Psoas muscle (tissue), 8 donors: ENCODE measurements around the gene STX4. TPM values are rescaled to one million over a fixed set of nuclear protein-coding genes. Genes with fewer than 3 reads are reported as not detected.
A peak's percentile ranks its signal among the peaks of the same experiment; 100 is the strongest.

Source experiments
- ATAC-seq, 4 donors: fragments of 200-7000 bp; cut with Tn5 transposase; one replicate each; pipeline ENCODE4 v1.9.1; 2020; ENCODE audit warnings: moderate library complexity in 3 of 4, mild to moderate bottlenecking in 2 of 4
- DNase-seq, 2 donors: peaks; one replicate each; pipeline ENCODE4 v3.0.0-alpha.2; 2020
- H3K27ac ChIP-seq: fragments of 200-600 bp; one replicate; pipeline ENCODE4 v1.8.0; 2022
- H3K27me3 ChIP-seq, 3 donors: fragments of 200-600 bp in 1 of 3; one replicate each; pipeline versions ENCODE4 v1.6.1 to v1.8.0; 2013 to 2022; ENCODE audit warnings: low read length in 2 of 3, mild to moderate bottlenecking in 2 of 3, moderate library complexity in 1 of 3; ENCODE audit not compliant: insufficient read depth in 3 of 3
- H3K36me3 ChIP-seq, 2 donors: fragments of 200-600 bp in 1 of 2; one replicate each; pipeline versions ENCODE4 v1.6.1 to v1.8.0; 2013 to 2022; ENCODE audit warnings: low read depth in 1 of 2, mild to moderate bottlenecking in 1 of 2, moderate library complexity in 1 of 2; ENCODE audit not compliant: insufficient read depth in 1 of 2
- H3K4me1 ChIP-seq: fragments of 200-600 bp; one replicate; pipeline ENCODE4 v1.8.0; 2022
- H3K4me3 ChIP-seq: fragments of 200-600 bp; one replicate; pipeline ENCODE4 v1.8.0; 2022; ENCODE audit warnings: mild to moderate bottlenecking
- H3K9me3 ChIP-seq: fragments of 200-600 bp; one replicate; pipeline ENCODE4 v1.8.0; 2022
- WGBS, 3 donors: extraction: QIAGEN DNeasy Blood & Tissue Kit; methylation state at CpG; one replicate each; pipeline versions ENCODE4 v1.1.6 to v1.1.7; 2013; 5-methylcytosine and 5-hydroxymethylcytosine counted together
- intact Hi-C, 2 donors: fragments of 100-400 bp; cut with DNase I; formaldehyde crosslinking; loops; one replicate each; pipeline versions ENCODE4 v1.11.0 to v1.14.2; 2022
- polyA plus RNA-seq, 3 donors: library from polyadenylated mRNA; stranded (reverse); fragments of 200-250 nt; gene quantifications; one replicate each; pipeline ENCODE4 v1.2.3, GENCODE V29; 2013
- total RNA-seq, 4 donors: library from RNA; stranded (reverse); fragmentation: NEBNext Ultra II Directional in 2 of 4; extraction: Animal tissue kit (Norgen Biotek cat#: 25700) in 2 of 4; gene quantifications; one replicate each; pipeline versions ENCODE4 v1.2.1 to v1.2.4, GENCODE V29; 2021 to 2023
- TF ChIP-seq, protein P1 (sequence below): fragments of 200-600 bp; IDR thresholded peaks from one replicate; pipeline ENCODE4 v1.8.0; 2022; ENCODE audit warnings: antibody characterized with exemption
- donor health status: healthy with polysubstance abuse.
- donor health status: DM: no; HTN: no; CAD: no; lungs with moderate emphysema.
- donor health status: Bipolar disorder and iron deficiency.
- donor health status: healthy.
- donor health status: DM: yes; HTN: yes; CAD: no.
- donor health status: DM: no; HTN: no; CAD: no.
- donor health status: DM: no; HTN: no; CAD: no.
- donor health status: DM: yes; HTN: yes; CAD: no.

Gene STX4
- total and polyA plus RNA-seq, 7 donors: 47.6 to 123 (median 57.8) TPM

DNA sequence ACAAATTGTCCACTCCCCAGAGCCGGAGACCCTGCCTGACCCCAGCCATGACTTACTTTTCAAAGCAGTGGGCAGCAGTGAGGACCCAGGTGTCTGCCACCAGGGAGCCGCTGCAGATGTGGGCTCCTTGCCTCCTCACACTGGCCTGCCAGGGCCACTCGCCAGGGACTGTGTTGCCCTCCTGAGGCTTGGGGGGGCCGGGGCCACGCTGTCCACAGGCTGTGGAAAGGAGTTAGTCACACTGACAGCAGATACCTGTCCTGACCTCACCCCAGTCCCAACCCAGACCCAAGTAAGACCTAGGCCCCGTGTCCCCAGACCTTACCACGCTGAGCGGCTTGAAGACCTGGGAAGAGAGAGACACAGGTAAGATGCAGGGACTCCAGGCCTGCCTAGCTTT is 54.1 kb downstream of the STX4 start:
- TF ChIP-seq, protein P1, sequence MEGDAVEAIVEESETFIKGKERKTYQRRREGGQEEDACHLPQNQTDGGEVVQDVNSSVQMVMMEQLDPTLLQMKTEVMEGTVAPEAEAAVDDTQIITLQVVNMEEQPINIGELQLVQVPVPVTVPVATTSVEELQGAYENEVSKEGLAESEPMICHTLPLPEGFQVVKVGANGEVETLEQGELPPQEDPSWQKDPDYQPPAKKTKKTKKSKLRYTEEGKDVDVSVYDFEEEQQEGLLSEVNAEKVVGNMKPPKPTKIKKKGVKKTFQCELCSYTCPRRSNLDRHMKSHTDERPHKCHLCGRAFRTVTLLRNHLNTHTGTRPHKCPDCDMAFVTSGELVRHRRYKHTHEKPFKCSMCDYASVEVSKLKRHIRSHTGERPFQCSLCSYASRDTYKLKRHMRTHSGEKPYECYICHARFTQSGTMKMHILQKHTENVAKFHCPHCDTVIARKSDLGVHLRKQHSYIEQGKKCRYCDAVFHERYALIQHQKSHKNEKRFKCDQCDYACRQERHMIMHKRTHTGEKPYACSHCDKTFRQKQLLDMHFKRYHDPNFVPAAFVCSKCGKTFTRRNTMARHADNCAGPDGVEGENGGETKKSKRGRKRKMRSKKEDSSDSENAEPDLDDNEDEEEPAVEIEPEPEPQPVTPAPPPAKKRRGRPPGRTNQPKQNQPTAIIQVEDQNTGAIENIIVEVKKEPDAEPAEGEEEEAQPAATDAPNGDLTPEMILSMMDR: no peak
- H3K27ac ChIP-seq: no peak overlapping the region
- H3K9me3 ChIP-seq: no peaks in the 10 kb centered on the region
- peaks cover 0 to 69% of the 10 kb centered on the region in 2 donors for H3K36me3 ChIP-seq
- DNase-seq (peak in 1 of 2 donors; percentile 46), ATAC-seq (no peak)
- intact Hi-C loops: no loop called here
- no peak overlapping the region for H3K4me3 ChIP-seq
- WGBS, 3 donors: 70 to 80% (median 71%) methylated on average over 8 of the region's 8 CpGs
- no peaks in the 10 kb centered on the region for H3K4me1 ChIP-seq
- H3K27me3 ChIP-seq: no peaks in the 10 kb centered on the region

DNA sequence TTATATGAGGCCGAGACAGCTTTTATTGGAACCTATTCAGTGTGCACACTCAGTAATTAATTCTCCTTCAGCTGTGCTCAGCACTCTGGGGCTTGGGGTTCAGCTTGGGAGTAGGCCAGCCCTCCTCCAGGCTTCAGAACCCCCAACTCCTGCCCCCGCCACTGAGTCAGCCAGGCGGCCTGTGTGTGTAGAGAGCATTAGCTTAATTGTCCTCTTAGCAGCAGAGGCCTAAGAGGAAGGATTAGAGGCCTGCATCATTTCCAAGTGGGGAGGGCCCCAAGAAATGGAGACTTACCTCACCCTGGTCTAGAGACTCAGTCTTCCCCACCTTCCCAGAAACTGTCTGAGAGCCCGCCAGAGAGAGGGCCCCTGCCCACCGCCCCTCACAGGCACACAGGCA is 54.6 kb downstream of the STX4 start:
- Histone ChIP-seq H3K4me1 (no peaks in the 10 kb centered on the region), H3K27me3 (no peaks in the 10 kb centered on the region), H3K36me3 (peaks cover 0 to 65% of the 10 kb centered on the region in 2 donors), H3K9me3 (no peaks in the 10 kb centered on the region), H3K4me3 (no peak overlapping the region), H3K27ac (no peak overlapping the region)
- ATAC-seq (no peak), DNase-seq (peak in 1 of 2 donors; percentile 23)
- 85 to 95% (median 87%) methylated on average over 5 of the region's 5 CpGs for WGBS, 3 donors
- intact Hi-C loops: no loop called here
- TF ChIP-seq, protein P1: no peak

- WGBS, 3 donors: 77 to 84% (median 80%) methylated on average over 15 of the region's 15 CpGs
- H3K4me3 ChIP-seq: no peak within 1 kb of the TSS
- intact Hi-C loops: no loop called here
Measured at GRCh38 chr16:31088459-31089183, 55.3 kb downstream of the STX4 start, which contains the start of gene PRSS53. Gene PRSS53, minus strand, starts transcription at chr16:31088943. Its CDS starts 134 bp downstream, at chr16:31088809.

GRCh38 chr16:31089199-31089598 is 55.8 kb downstream of the STX4 start:
- Histone ChIP-seq H3K9me3 (no peaks in the 10 kb centered on the region), H3K36me3 (peaks cover 0 to 53% of the 10 kb centered on the region in 2 donors), H3K4me1 (no peaks in the 10 kb centered on the region), H3K27ac (no peak overlapping the region), H3K27me3 (no peaks in the 10 kb centered on the region), H3K4me3 (no peak overlapping the region)
- ATAC-seq (no peak), DNase-seq (peak in 1 of 2 donors; percentile 36)
- 88 to 95% (median 91%) methylated on average over 8 of the region's 8 CpGs for WGBS, 3 donors
- TF ChIP-seq, protein P1: no peak
- intact Hi-C loops: no loop called here

More at GRCh38 chr16:31088459-31089183, 55.3 kb downstream of the STX4 start, which contains the start of gene PRSS53:
- Histone ChIP-seq H3K9me3 (no peaks in the 10 kb centered on the region), H3K27ac (no peak within 1 kb of the TSS), H3K27me3 (no peaks in the 10 kb centered on the region), H3K36me3 (peaks cover 0 to 59% of the 10 kb centered on the region in 2 donors), H3K4me1 (no peaks in the 10 kb centered on the region)
- DNase-seq (peak in 1 of 2 donors; percentile 55), ATAC-seq (no peak)
- TF ChIP-seq, protein P1: no peak

Other genes with a start within 250 kb of the STX4 start
- 10 to 100 TPM in 3 of 4 donors, 1 to 10 TPM in 1; 5.3 to 15.9 (median 13.1) TPM for gene ZNF629, start 246.4 kb upstream of the STX4 start, total RNA-seq
- 1 to 10 TPM; 1.5 to 7.8 (median 4.4) TPM for gene ZNF629, start 246.4 kb upstream of the STX4 start, polyA plus RNA-seq
- 10 to 100 TPM; 13.9 to 18.1 (median 15.1) TPM for gene BCL7C, start 139.5 kb upstream of the STX4 start, total RNA-seq
- gene BCL7C, start 139.5 kb upstream of the STX4 start, polyA plus RNA-seq: 10 to 100 TPM; 18.9 to 40.9 (median 30.2) TPM
- gene CTF1, start 136.9 kb upstream of the STX4 start, total RNA-seq: 10 to 100 TPM in 1 of 4 donors, 1 to 10 TPM in 3; 8.5 to 16.6 (median 9.4) TPM
- 1 to 10 TPM; 4.9 to 5.5 (median 5.2) TPM for gene CTF1, start 136.9 kb upstream of the STX4 start, polyA plus RNA-seq
- gene FBXL19, start 110.0 kb upstream of the STX4 start, total RNA-seq: 1 to 10 TPM; 3.4 to 4.2 (median 4.1) TPM
- gene FBXL19, start 110.0 kb upstream of the STX4 start, polyA plus RNA-seq: 1 to 10 TPM; 2.8 to 5.4 (median 2.8) TPM
- 1 to 10 TPM; 3.6 to 5.8 (median 5.5) TPM for gene ORAI3, start 84.5 kb upstream of the STX4 start, total RNA-seq
- 1 to 10 TPM; 3.5 to 6.0 (median 4.0) TPM for gene ORAI3, start 84.5 kb upstream of the STX4 start, polyA plus RNA-seq
- gene SETD1A, start 75.8 kb upstream of the STX4 start, total RNA-seq: 10 to 100 TPM; 13.3 to 19.0 (median 16.2) TPM
- gene SETD1A, start 75.8 kb upstream of the STX4 start, polyA plus RNA-seq: 10 to 100 TPM in 1 of 3 donors, 1 to 10 TPM in 2; 7.9 to 15.9 (median 9.4) TPM
- gene HSD3B7, start 48.4 kb upstream of the STX4 start, total RNA-seq: 10 to 100 TPM in 1 of 4 donors, 1 to 10 TPM in 3; 3.2 to 12.8 (median 5.4) TPM
- 1 to 10 TPM; 3.5 to 4.9 (median 4.1) TPM for gene HSD3B7, start 48.4 kb upstream of the STX4 start, polyA plus RNA-seq
- gene STX1B, start 22.9 kb upstream of the STX4 start, total RNA-seq: under 1 TPM in 3 of 4 donors, not detected in 1; 0.11 to 0.64 (median 0.26) TPM
- gene STX1B, start 22.9 kb upstream of the STX4 start, polyA plus RNA-seq: under 1 TPM; 0.04 to 0.14 (median 0.05) TPM
- gene ZNF668, start 40.7 kb downstream of the STX4 start, total RNA-seq: 1 to 10 TPM; 5.3 to 7.5 (median 5.8) TPM
- gene ZNF668, start 40.7 kb downstream of the STX4 start, polyA plus RNA-seq: 10 to 100 TPM in 2 of 3 donors, 1 to 10 TPM in 1; 7.2 to 12.3 (median 10.9) TPM
- gene ZNF646, start 40.9 kb downstream of the STX4 start, total RNA-seq: 10 to 100 TPM in 2 of 4 donors, 1 to 10 TPM in 2; 8.4 to 22.6 (median 12.3) TPM
- gene ZNF646, start 40.9 kb downstream of the STX4 start, polyA plus RNA-seq: 10 to 100 TPM in 1 of 3 donors, 1 to 10 TPM in 2; 4.0 to 20.8 (median 5.9) TPM
- under 1 TPM; 0.32 to 0.90 (median 0.48) TPM for gene PRSS53, start 55.4 kb downstream of the STX4 start, total RNA-seq
- gene PRSS53, start 55.4 kb downstream of the STX4 start, polyA plus RNA-seq: under 1 TPM; 0.17 to 0.56 (median 0.31) TPM
- 10 to 100 TPM; 13.3 to 17.8 (median 16.5) TPM for gene VKORC1, start 61.2 kb downstream of the STX4 start, total RNA-seq
- 10 to 100 TPM; 28.6 to 57.0 (median 48.3) TPM for gene VKORC1, start 61.2 kb downstream of the STX4 start, polyA plus RNA-seq
- 10 to 100 TPM; 36.7 to 72.8 (median 55.4) TPM for gene BCKDK, start 74.8 kb downstream of the STX4 start, total RNA-seq
- 10 to 100 TPM; 46.6 to 58.6 (median 47.3) TPM for gene BCKDK, start 74.8 kb downstream of the STX4 start, polyA plus RNA-seq
- 10 to 100 TPM; 39.9 to 75.4 (median 61.2) TPM for gene KAT8, start 84.1 kb downstream of the STX4 start, total RNA-seq
- gene KAT8, start 84.1 kb downstream of the STX4 start, polyA plus RNA-seq: 10 to 100 TPM; 36.1 to 56.7 (median 51.2) TPM
- gene PRSS8, start 102.2 kb downstream of the STX4 start, total RNA-seq: not detected
- gene PRSS8, start 102.2 kb downstream of the STX4 start, polyA plus RNA-seq: under 1 TPM in 2 of 3 donors, not detected in 1; 0.07 to 0.22 TPM
- 1 to 10 TPM in 1 of 4 donors, under 1 TPM in 3; 0.47 to 1.1 (median 0.67) TPM for gene PRSS36, start 116.5 kb downstream of the STX4 start, total RNA-seq
- 1 to 10 TPM in 2 of 3 donors, under 1 TPM in 1; 0.24 to 1.7 (median 1.3) TPM for gene PRSS36, start 116.5 kb downstream of the STX4 start, polyA plus RNA-seq
- gene FUS, start 146.6 kb downstream of the STX4 start, total RNA-seq: 100 to 1,000 TPM; 133 to 246 (median 160) TPM
- gene FUS, start 146.6 kb downstream of the STX4 start, polyA plus RNA-seq: 100 to 1,000 TPM; 117 to 185 (median 159) TPM
- 1 to 10 TPM; 2.6 to 3.2 (median 3.0) TPM for gene PYCARD, start 169.2 kb downstream of the STX4 start, total RNA-seq
- gene PYCARD, start 169.2 kb downstream of the STX4 start, polyA plus RNA-seq: 1 to 10 TPM; 2.1 to 4.9 (median 3.4) TPM
- gene TRIM72, start 180.6 kb downstream of the STX4 start, total RNA-seq: 100 to 1,000 TPM; 155 to 236 (median 229) TPM
- gene TRIM72, start 180.6 kb downstream of the STX4 start, polyA plus RNA-seq: 100 to 1,000 TPM in 1 of 3 donors, 10 to 100 TPM in 2; 62.9 to 132 (median 64.8) TPM
- not detected for gene PYDC1, start 183.6 kb downstream of the STX4 start, total RNA-seq
- not detected for gene PYDC1, start 183.6 kb downstream of the STX4 start, polyA plus RNA-seq
- 1 to 10 TPM; 3.2 to 5.9 (median 3.9) TPM for gene ITGAM, start 226.4 kb downstream of the STX4 start, total RNA-seq
- 1 to 10 TPM in 2 of 3 donors, under 1 TPM in 1; 0.52 to 2.5 (median 1.4) TPM for gene ITGAM, start 226.4 kb downstream of the STX4 start, polyA plus RNA-seq